Astrocyte (in vitro differentiated cells and primary cell): Measurements from ENCODE around the gene SERPINE1. TPM values are rescaled to one million over a fixed set of nuclear protein-coding genes. Genes with fewer than 3 reads are reported as not detected.

Source experiments
- DNase-seq: peaks from one replicate; pipeline ENCODE4 v3.0.0-alpha.2; 2010; ENCODE audit warnings: low read depth
- FAIRE-seq: peaks from 2 replicates; lab custom pipeline; 2011; peaks lifted over from hg19 to GRCh38; lab: Jason Lieb, UNC
- H2AFZ ChIP-seq: 2 replicates; pipeline ENCODE4 v1.6.0; 2012; ENCODE audit warnings: low read depth, low read length, inconsistent platforms
- H3K27ac ChIP-seq: 2 replicates; pipeline ENCODE4 v1.5.1; 2011; ENCODE audit warnings: low read depth, low read length, inconsistent platforms
- H3K27me3 ChIP-seq: 2 replicates; pipeline ENCODE4 v1.6.0; 2011; ENCODE audit warnings: low read length, inconsistent platforms; ENCODE audit not compliant: insufficient read depth
- H3K36me3 ChIP-seq: 2 replicates; pipeline ENCODE4 v1.5.1; 2011; ENCODE audit warnings: low read length, inconsistent platforms; ENCODE audit not compliant: insufficient read depth
- H3K4me1 ChIP-seq: 2 replicates; pipeline ENCODE4 v1.5.1; 2011; ENCODE audit warnings: low read length, inconsistent platforms; ENCODE audit not compliant: insufficient read depth
- H3K4me2 ChIP-seq: 2 replicates; pipeline ENCODE4 v1.6.0; 2012; ENCODE audit warnings: low read length, inconsistent platforms
- H3K4me3 ChIP-seq: 2 replicates; pipeline ENCODE4 v1.5.1; 2011; ENCODE audit warnings: low read depth, mild to moderate bottlenecking, low read length, inconsistent platforms; ENCODE audit not compliant: insufficient read depth
- H3K79me2 ChIP-seq: 2 replicates; pipeline ENCODE4 v1.6.0; 2012; ENCODE audit warnings: mild to moderate bottlenecking, low read length, inconsistent platforms; ENCODE audit not compliant: insufficient read depth
- H3K9ac ChIP-seq: 2 replicates; pipeline ENCODE4 v1.6.0; 2012; ENCODE audit warnings: mild to moderate bottlenecking, low read length, inconsistent platforms
- H3K9me3 ChIP-seq: 2 replicates; pipeline ENCODE4 v1.5.1; 2012; ENCODE audit warnings: low read depth, mild to moderate bottlenecking, low read length, inconsistent platforms; ENCODE audit not compliant: insufficient read depth
- H4K20me1 ChIP-seq: 2 replicates; pipeline ENCODE4 v1.6.0; 2012; ENCODE audit warnings: low read length, inconsistent platforms; ENCODE audit not compliant: insufficient read depth
- H3K27ac Mint-ChIP-seq: one replicate; pipeline ENCODE4 v1.8.0; 2021; ENCODE audit warnings: mild to moderate bottlenecking, mixed read lengths; ENCODE audit not compliant: unreplicated experiment
- H3K27me3 Mint-ChIP-seq: one replicate; pipeline ENCODE4 v1.8.0; 2021; ENCODE audit warnings: low read depth, mixed read lengths; ENCODE audit not compliant: unreplicated experiment
- H3K36me3 Mint-ChIP-seq: one replicate; pipeline ENCODE4 v1.8.0; 2021; ENCODE audit warnings: low read depth, mixed read lengths; ENCODE audit not compliant: unreplicated experiment
- H3K4me1 Mint-ChIP-seq: one replicate; pipeline ENCODE4 v1.8.0; 2021; ENCODE audit warnings: low read depth, mixed read lengths; ENCODE audit not compliant: unreplicated experiment
- H3K4me3 Mint-ChIP-seq: one replicate; pipeline ENCODE4 v1.8.0; 2021; ENCODE audit warnings: mild to moderate bottlenecking, moderate library complexity, mixed read lengths; ENCODE audit not compliant: unreplicated experiment
- H3K9me3 Mint-ChIP-seq: one replicate; pipeline ENCODE4 v1.8.0; 2021; ENCODE audit warnings: mild to moderate bottlenecking, mixed read lengths; ENCODE audit not compliant: unreplicated experiment
- CTCF ChIP-seq: IDR thresholded peaks from 2 replicates; pipeline ENCODE4 v1.5.1; 2011; ENCODE audit warnings: low read depth, mild to moderate bottlenecking, inconsistent platforms, low read length, moderate library complexity; ENCODE audit not compliant: insufficient read depth
- EZH2 ChIP-seq: IDR thresholded peaks from 2 replicates; pipeline ENCODE4 v1.6.1; 2012; ENCODE audit warnings: mild to moderate bottlenecking, low read length, inconsistent platforms; ENCODE audit not compliant: insufficient read depth
- total RNA-seq: library from RNA; stranded (reverse); gene quantifications from 2 replicates; pipeline ENCODE4 v1.2.1, GENCODE V29; 2021

SERPINE1 gene
- total RNA-seq, 1 donor from 2014 or later = 1,496 TPM

GRCh38 chr7:101154693-101155102 is 27.8 kb downstream of the SERPINE1 start:
- DNase-seq (no peak), FAIRE-seq (no peak)
- H3K36me3 Mint-ChIP-seq = peaks cover 6% of the 10 kb centered on the region
- Histone ChIP-seq H3K9me3 (no peaks in the 10 kb centered on the region), H3K79me2 (peaks cover 23% of the 10 kb centered on the region), H3K4me2 (peak overlapping the region; percentile 96), H3K4me3 (peak overlapping the region; percentile 73), H4K20me1 (peaks cover 26% of the 10 kb centered on the region), H2AFZ (peak overlapping the region; percentile 52), H3K4me1 (peaks cover 13% of the 10 kb centered on the region), H3K27me3 (no peaks in the 10 kb centered on the region), H3K27ac (no peak overlapping the region), H3K9ac (peak overlapping the region; percentile 86), H3K36me3 (peaks cover 7% of the 10 kb centered on the region)
- H3K27me3 Mint-ChIP-seq = no peaks in the 10 kb centered on the region
- H3K4me3 Mint-ChIP-seq = peak overlapping the region; percentile 87
- TF ChIP-seq EZH2 (no peak), CTCF (no peak)
- peaks cover 16% of the 10 kb centered on the region for H3K4me1 Mint-ChIP-seq
- peak overlapping the region; percentile 60 for H3K27ac Mint-ChIP-seq
- peaks cover 2% of the 10 kb centered on the region for H3K9me3 Mint-ChIP-seq

- Mint-ChIP-seq H3K36me3 (peaks cover 6% of the 10 kb centered on the region), H3K4me1 (peaks cover 22% of the 10 kb centered on the region), H3K27ac (peak overlapping the region; percentile 60), H3K9me3 (peaks cover 2% of the 10 kb centered on the region), H3K4me3 (peak overlapping the region; percentile 87), H3K27me3 (no peaks in the 10 kb centered on the region)
- no peak for TF ChIP-seq EZH2
- no peak for TF ChIP-seq CTCF
- peaks cover 7% of the 10 kb centered on the region for H3K36me3 ChIP-seq
- H4K20me1 ChIP-seq = peaks cover 32% of the 10 kb centered on the region
- H2AFZ ChIP-seq = peak overlapping the region; percentile 52
- H3K4me3 ChIP-seq = peak overlapping the region; percentile 73
- peaks cover 23% of the 10 kb centered on the region for H3K79me2 ChIP-seq
- no peaks in the 10 kb centered on the region for H3K27me3 ChIP-seq
- FAIRE-seq (no peak), DNase-seq (no peak)
- peak overlapping the region; percentile 86 for H3K9ac ChIP-seq
- no peak overlapping the region for H3K27ac ChIP-seq
- H3K4me1 ChIP-seq = peaks cover 18% of the 10 kb centered on the region
- peak overlapping the region; percentile 96 for H3K4me2 ChIP-seq
- no peaks in the 10 kb centered on the region for H3K9me3 ChIP-seq
These were observed 28.4 kb downstream of the SERPINE1 start for GRCh38 chr7:101155303-101155702.

GRCh38 chr7:101156277-101156676 is 29.4 kb downstream of the SERPINE1 start:
- H3K27me3 ChIP-seq = no peaks in the 10 kb centered on the region
- TF ChIP-seq CTCF (peak; percentile 11), EZH2 (no peak)
- no peak for FAIRE-seq
- Mint-ChIP-seq H3K9me3 (peaks cover 2% of the 10 kb centered on the region), H3K4me3 (peak overlapping the region; percentile 87), H3K4me1 (peaks cover 26% of the 10 kb centered on the region), H3K27ac (no peak overlapping the region), H3K27me3 (no peaks in the 10 kb centered on the region), H3K36me3 (peaks cover 8% of the 10 kb centered on the region)
- H3K4me1 ChIP-seq = peaks cover 18% of the 10 kb centered on the region
- peaks cover 23% of the 10 kb centered on the region for H3K79me2 ChIP-seq
- DNase-seq = no peak
- H3K9ac ChIP-seq = no peak overlapping the region
- H3K9me3 ChIP-seq = no peaks in the 10 kb centered on the region
- peak overlapping the region; percentile 3 for H3K4me2 ChIP-seq
- H4K20me1 ChIP-seq = peaks cover 39% of the 10 kb centered on the region
- H3K27ac ChIP-seq = no peak overlapping the region
- peaks cover 10% of the 10 kb centered on the region for H3K36me3 ChIP-seq
- H2AFZ ChIP-seq = no peak overlapping the region
- H3K4me3 ChIP-seq = no peak overlapping the region
